Stimulated activated CD8-positive, alpha-beta memory T cell treated with anti-CD3 and anti-CD28 coated beads, Interleukin-7, amount 100 ng/mL, for 1 hour (primary cell): ENCODE results near the gene RNF5.

ENCODE experiments used
- DNase-seq, 2 donors: peaks; one replicate each; pipeline ENCODE4 v3.0.0-alpha.2; 2020; ENCODE audit warnings: low read depth in 2 of 2

RNF5 gene

GRCh38 chr6:32151863-32152768, 26.1 kb upstream of the RNF5 start, which contains the start of gene PRRT1:
PRRT1 (minus strand) TSS chr6:32151939; CDS start chr6:32151827, 112 bp downstream.
- no peak for DNase-seq

- no peak for DNase-seq
Measured at GRCh38 chr6:32152769-32153563, 25.2 kb upstream of the RNF5 start.

- peak; percentile 54 to 61 for DNase-seq
Measured at GRCh38 chr6:32153564-32154513, 24.4 kb upstream of the RNF5 start, which contains the start of gene PPT2. PPT2 (plus strand) TSS chr6:32154141; CDS start chr6:32154595, 454 bp downstream.

GRCh38 chr6:32154514-32155161, 23.6 kb upstream of the RNF5 start:
- DNase-seq = peak in 1 of 2 donors; percentile 35

- no peak for DNase-seq
Measured at GRCh38 chr6:32156891-32157290, 21.3 kb upstream of the RNF5 start.

GRCh38 chr6:32158052-32158451, 20.2 kb upstream of the RNF5 start:
- DNase-seq = no peak

GRCh38 chr6:32163559-32164258, 14.5 kb upstream of the RNF5 start:
- DNase-seq = no peak

GRCh38 chr6:32164295-32164694, 13.9 kb upstream of the RNF5 start, which contains the start of gene EGFL8:
EGFL8 (plus strand) TSS chr6:32164595; CDS start chr6:32166166, 1,571 bp downstream.
- no peak for DNase-seq

- no peak for DNase-seq
Measured at GRCh38 chr6:32166411-32167061, 11.7 kb upstream of the RNF5 start.

GRCh38 chr6:32167154-32167760, 10.9 kb upstream of the RNF5 start:
- no peak for DNase-seq

- DNase-seq = no peak
Measured at GRCh38 chr6:32167761-32168262, 10.4 kb upstream of the RNF5 start.

- no peak for DNase-seq
Measured at GRCh38 chr6:32168350-32168749, 9.9 kb upstream of the RNF5 start.

GRCh38 chr6:32168807-32169591, 9.2 kb upstream of the RNF5 start:
- DNase-seq = no peak

- DNase-seq = no peak
Measured at GRCh38 chr6:32170294-32170693, 7.9 kb upstream of the RNF5 start.

- no peak for DNase-seq
Measured at GRCh38 chr6:32171234-32171633, 7.0 kb upstream of the RNF5 start.

- no peak for DNase-seq
Measured at GRCh38 chr6:32173051-32173727, 5.0 kb upstream of the RNF5 start.

GRCh38 chr6:32174416-32174815, 3.8 kb upstream of the RNF5 start:
- DNase-seq = no peak

GRCh38 chr6:32175322-32175710, 2.9 kb upstream of the RNF5 start:
- DNase-seq = no peak
